Suprapubic skin (tissue), 4 donors: ENCODE results near the gene UQCR11. TPM values are rescaled to one million over a fixed set of nuclear protein-coding genes. Genes with fewer than 3 reads are reported as not detected.

Experiments used
- DNase-seq, 2 donors: peaks; one replicate each; pipeline ENCODE4 v3.0.0-alpha.2; 2019; ENCODE audit warnings: low spot score in 2 of 2
- H3K27ac ChIP-seq: fragments of 200-600 bp; sonication (generic); one replicate; pipeline ENCODE4 v1.5.1; 2019
- H3K27me3 ChIP-seq: fragments of 200-600 bp; sonication (generic); one replicate; pipeline ENCODE4 v1.5.1; 2019
- H3K36me3 ChIP-seq: fragments of 200-600 bp; sonication (generic); one replicate; pipeline ENCODE4 v1.5.1; 2019
- H3K4me1 ChIP-seq: fragments of 200-600 bp; sonication (generic); one replicate; pipeline ENCODE4 v1.5.1; 2019
- H3K4me3 ChIP-seq: fragments of 200-600 bp; sonication (generic); one replicate; pipeline ENCODE4 v1.5.1; 2019; ENCODE audit warnings: mild to moderate bottlenecking
- H3K9me3 ChIP-seq: fragments of 200-600 bp; sonication (generic); one replicate; pipeline ENCODE4 v1.5.1; 2019
- CTCF ChIP-seq, 2 donors: fragments of 200-600 bp in 1 of 2; fragments of 450-650 bp in 1 of 2; sonication (generic) in 1 of 2; IDR thresholded peaks; one replicate each; pipeline ENCODE4 v1.5.1; 2016 to 2019; ENCODE audit warnings: antibody characterized with exemption in 2 of 2, mild to moderate bottlenecking in 1 of 2, moderate library complexity in 1 of 2
- EP300 ChIP-seq: sonication (generic); formaldehyde crosslinking; IDR thresholded peaks from one replicate; pipeline ENCODE4 v1.6.1; 2017; ENCODE audit warnings: antibody characterized with exemption
- POLR2A ChIP-seq, 2 donors: fragments of 450-650 bp; IDR thresholded peaks; one replicate each; pipeline ENCODE4 v1.6.1; 2017; ENCODE audit warnings: antibody characterized with exemption in 2 of 2, mild to moderate bottlenecking in 2 of 2, moderate library complexity in 2 of 2
- POLR2AphosphoS5 ChIP-seq, 3 donors: sonication (generic); formaldehyde crosslinking; IDR thresholded peaks; one replicate each; pipeline ENCODE4 v1.6.1; 2017; ENCODE audit warnings: antibody characterized with exemption in 3 of 3
- WGBS: methylation state at CpG from one replicate; pipeline ENCODE4 v1.1.5; 2018; 5-methylcytosine and 5-hydroxymethylcytosine counted together
- total RNA-seq, 4 donors: library from RNA; depleted of rRNA; stranded (reverse); fragments of >200 nt; gene quantifications; one replicate each; pipeline ENCODE4 v1.1.0, GENCODE V29; 2016

Gene UQCR11
- total RNA-seq, 4 donors from 2014 or later, result 33.4 to 73.1 (median 59.4) TPM

DNA sequence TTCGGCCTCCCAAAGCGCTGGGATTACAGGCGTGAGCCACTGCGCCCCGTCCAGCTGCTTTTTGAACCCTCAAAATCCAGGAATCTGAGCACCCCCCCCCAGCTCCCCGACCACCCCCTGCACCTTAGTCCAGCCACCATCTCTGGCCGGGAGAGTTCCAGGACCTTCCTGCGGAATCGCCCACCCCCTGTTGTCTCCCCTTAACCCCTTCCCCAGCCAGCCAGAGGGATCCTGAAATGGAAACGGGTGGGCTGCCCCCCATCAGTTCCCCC, 11.8 kb downstream of the UQCR11 start:
- no peak overlapping the region for H3K27ac ChIP-seq
- no peak for DNase-seq
- no peak for TF ChIP-seq CTCF (IDR thresholded peaks at IDR 0.05)
- TF ChIP-seq EP300, result no peak
- no peak for TF ChIP-seq POLR2AphosphoS5 (IDR thresholded peaks at IDR 0.05)
- no peaks in the 10 kb centered on the region for H3K9me3 ChIP-seq
- H3K4me3 ChIP-seq, result peak overlapping the region; percentile 83
- 46% methylated on average over 8 of the region's 10 CpGs for WGBS
- H3K4me1 ChIP-seq, result peaks cover 33% of the 10 kb centered on the region
- no peaks in the 10 kb centered on the region for H3K27me3 ChIP-seq
- H3K36me3 ChIP-seq, result peaks cover 33% of the 10 kb centered on the region

- no peaks in the 10 kb centered on the region for H3K27me3 ChIP-seq
- peak within 1 kb of the TSS; percentile 98 for H3K27ac ChIP-seq
- no peaks in the 10 kb centered on the region for H3K9me3 ChIP-seq
- TF ChIP-seq CTCF (IDR thresholded peaks at IDR 0.05) (no peak), EP300 (no peak), POLR2AphosphoS5 (IDR thresholded peaks at IDR 0.05) (no peak), POLR2A (IDR thresholded peaks at IDR 0.05) (no peak)
- 3% methylated on average over 24 of the region's 68 CpGs for WGBS
- peak; percentile 94 to 95 for DNase-seq
- peaks cover 35% of the 10 kb centered on the region for H3K4me1 ChIP-seq
- H3K4me3 ChIP-seq, result peak within 1 kb of the TSS; percentile 83
- peaks cover 28% of the 10 kb centered on the region for H3K36me3 ChIP-seq
These were observed 12.3 kb downstream of the UQCR11 start, which contains the start of gene MBD3 for GRCh38 chr19:1592755-1593500. Gene MBD3 (minus strand): TSS chr19:1592865. CDS start chr19:1592631, 234 bp downstream.

GRCh38 chr19:1592024-1592754, 13.1 kb downstream of the UQCR11 start:
- peak overlapping the region; percentile 83 for H3K4me3 ChIP-seq
- peaks cover 38% of the 10 kb centered on the region for H3K4me1 ChIP-seq
- H3K36me3 ChIP-seq, result peaks cover 21% of the 10 kb centered on the region
- peak overlapping the region; percentile 98 for H3K27ac ChIP-seq
- no peak for TF ChIP-seq POLR2AphosphoS5 (IDR thresholded peaks at IDR 0.05)
- peak; percentile 46 to 81 for TF ChIP-seq POLR2A (IDR thresholded peaks at IDR 0.05)
- peak; percentile 83 to 90 for DNase-seq
- no CpG with 5 or more reads among the region's 94 CpGs for WGBS
- H3K9me3 ChIP-seq, result no peaks in the 10 kb centered on the region
- H3K27me3 ChIP-seq, result no peaks in the 10 kb centered on the region

GRCh38 chr19:1591421-1592023, 13.7 kb downstream of the UQCR11 start:
- Histone ChIP-seq H3K4me3 (peak overlapping the region; percentile 83), H3K27me3 (no peaks in the 10 kb centered on the region), H3K36me3 (peaks cover 14% of the 10 kb centered on the region), H3K27ac (peak overlapping the region; percentile 98), H3K4me1 (peaks cover 38% of the 10 kb centered on the region), H3K9me3 (no peaks in the 10 kb centered on the region)
- no peak for DNase-seq
- TF ChIP-seq EP300 (no peak), POLR2A (IDR thresholded peaks at IDR 0.05) (no peak), CTCF (IDR thresholded peaks at IDR 0.05) (no peak), POLR2AphosphoS5 (IDR thresholded peaks at IDR 0.05) (no peak)
- WGBS, result under 1% methylated on average over 22 of the region's 31 CpGs

GRCh38 chr19:1590641-1591397, 14.4 kb downstream of the UQCR11 start:
- DNase-seq, result no peak

More at GRCh38 chr19:1590641-1591397, 14.4 kb downstream of the UQCR11 start:
- no peaks in the 10 kb centered on the region for H3K27me3 ChIP-seq
- no peaks in the 10 kb centered on the region for H3K9me3 ChIP-seq
- TF ChIP-seq POLR2AphosphoS5 (IDR thresholded peaks at IDR 0.05) (no peak), CTCF (IDR thresholded peaks at IDR 0.05) (no peak), EP300 (no peak), POLR2A (IDR thresholded peaks at IDR 0.05) (no peak)
- peaks cover 38% of the 10 kb centered on the region for H3K4me1 ChIP-seq
- H3K4me3 ChIP-seq, result peak overlapping the region; percentile 83
- peak overlapping the region; percentile 98 for H3K27ac ChIP-seq
- WGBS, result 26% methylated on average over 10 of the region's 10 CpGs
- H3K36me3 ChIP-seq, result peaks cover 7% of the 10 kb centered on the region
